Activated CD4-positive, alpha-beta T cell treated with anti-CD3 and anti-CD28 coated beads, Interleukin-2, amount 50 U/mL, for 48 hours (primary cell): Measurements from ENCODE around the gene ARHGEF16.
A peak's percentile ranks its signal among the peaks of the same experiment; 100 is the strongest.

Source experiments
- DNase-seq, 2 experiments: peaks; one replicate each; pipeline ENCODE4 v3.0.0-alpha.2; 2020

Gene ARHGEF16

DNA sequence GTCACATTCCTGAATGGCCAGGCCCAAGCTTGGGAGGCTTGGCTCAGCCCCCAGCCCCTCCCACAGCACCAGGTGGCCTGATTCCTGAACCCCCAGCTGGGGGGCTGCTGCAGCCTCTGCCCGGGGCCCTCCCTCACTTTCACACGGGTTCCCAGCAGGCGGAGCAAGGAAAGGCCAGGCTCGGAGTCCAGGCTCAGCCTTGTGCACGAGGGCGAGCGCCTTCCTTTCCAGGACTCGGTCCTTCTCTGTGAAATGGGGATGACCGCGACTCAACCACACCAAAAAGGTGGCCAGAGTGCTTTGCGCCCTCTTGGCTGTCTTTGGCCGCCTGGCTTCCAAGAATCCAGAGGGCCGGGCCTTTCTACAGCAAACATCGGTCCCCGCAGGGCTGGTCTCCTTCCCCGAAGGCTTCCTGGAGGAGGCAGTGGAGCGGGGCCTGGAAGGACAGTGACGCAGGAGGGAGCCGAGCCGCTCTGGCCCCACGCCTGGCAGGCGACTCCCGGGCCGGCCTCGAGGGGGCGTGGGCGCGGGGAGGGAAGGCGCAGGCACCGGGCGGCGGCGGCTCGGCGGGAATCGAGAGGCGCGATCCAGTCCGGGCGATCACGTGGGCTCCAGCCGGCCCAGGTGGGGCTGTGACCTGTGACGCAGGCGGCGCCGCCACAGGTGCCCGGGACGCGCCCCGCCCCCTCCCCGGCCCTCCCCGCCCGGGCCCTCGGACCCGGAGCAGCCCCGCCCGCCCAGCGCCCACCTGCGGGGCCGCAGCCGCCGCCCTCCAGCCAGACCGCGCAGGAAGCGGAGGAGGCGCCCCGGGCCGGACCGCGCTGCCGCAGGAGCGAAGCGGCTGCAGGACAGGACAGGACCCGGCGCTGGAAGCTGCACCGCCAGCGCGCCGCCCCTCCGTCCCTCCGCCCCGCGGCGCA, at the start of gene ARHGEF16:
ARHGEF16 (plus strand) TSS at position 775 of the 920 bp plus-strand sequence. CDS start 8,420 bp downstream, outside the sequence.
- peak; percentile 19 to 40 for DNase-seq

DNA sequence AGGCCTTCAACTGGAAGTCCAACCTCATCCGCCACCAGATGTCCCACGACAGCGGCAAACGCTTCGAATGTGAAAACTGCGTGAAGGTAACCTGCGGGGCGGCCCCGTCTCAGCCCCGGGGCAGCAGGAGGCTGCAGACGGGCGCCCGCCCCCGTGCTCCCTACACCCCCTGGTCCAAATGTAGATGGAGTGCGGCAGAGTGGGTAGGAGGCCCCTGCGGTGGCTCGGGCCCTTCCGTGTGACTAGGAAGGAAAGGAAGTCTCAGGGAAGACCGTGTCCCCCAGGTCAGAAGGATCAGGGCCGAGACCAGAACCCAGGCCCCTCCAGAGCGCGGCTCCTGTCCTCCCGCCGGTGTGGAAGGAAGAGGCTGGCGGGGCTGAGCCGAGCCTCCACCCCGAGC, 49.7 kb upstream of the ARHGEF16 start:
- no peak for DNase-seq

DNA sequence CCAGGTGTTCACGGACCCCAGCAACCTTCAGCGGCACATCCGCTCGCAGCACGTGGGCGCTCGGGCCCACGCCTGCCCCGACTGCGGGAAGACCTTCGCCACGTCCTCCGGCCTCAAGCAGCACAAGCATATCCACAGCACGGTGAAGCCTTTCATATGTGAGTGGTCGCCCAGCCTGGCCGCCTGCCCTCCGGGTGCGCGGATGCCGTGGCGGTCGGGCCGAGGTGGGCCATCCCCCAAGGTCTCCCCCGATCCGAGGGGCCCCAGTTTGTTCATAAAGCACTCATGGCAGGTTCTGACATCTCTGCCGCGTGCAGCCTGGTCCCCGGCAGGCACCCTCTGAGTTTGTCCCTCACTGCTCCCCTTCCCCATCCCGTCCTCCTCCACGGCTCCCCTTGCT, 49.0 kb upstream of the ARHGEF16 start:
- DNase-seq, result no peak

DNA sequence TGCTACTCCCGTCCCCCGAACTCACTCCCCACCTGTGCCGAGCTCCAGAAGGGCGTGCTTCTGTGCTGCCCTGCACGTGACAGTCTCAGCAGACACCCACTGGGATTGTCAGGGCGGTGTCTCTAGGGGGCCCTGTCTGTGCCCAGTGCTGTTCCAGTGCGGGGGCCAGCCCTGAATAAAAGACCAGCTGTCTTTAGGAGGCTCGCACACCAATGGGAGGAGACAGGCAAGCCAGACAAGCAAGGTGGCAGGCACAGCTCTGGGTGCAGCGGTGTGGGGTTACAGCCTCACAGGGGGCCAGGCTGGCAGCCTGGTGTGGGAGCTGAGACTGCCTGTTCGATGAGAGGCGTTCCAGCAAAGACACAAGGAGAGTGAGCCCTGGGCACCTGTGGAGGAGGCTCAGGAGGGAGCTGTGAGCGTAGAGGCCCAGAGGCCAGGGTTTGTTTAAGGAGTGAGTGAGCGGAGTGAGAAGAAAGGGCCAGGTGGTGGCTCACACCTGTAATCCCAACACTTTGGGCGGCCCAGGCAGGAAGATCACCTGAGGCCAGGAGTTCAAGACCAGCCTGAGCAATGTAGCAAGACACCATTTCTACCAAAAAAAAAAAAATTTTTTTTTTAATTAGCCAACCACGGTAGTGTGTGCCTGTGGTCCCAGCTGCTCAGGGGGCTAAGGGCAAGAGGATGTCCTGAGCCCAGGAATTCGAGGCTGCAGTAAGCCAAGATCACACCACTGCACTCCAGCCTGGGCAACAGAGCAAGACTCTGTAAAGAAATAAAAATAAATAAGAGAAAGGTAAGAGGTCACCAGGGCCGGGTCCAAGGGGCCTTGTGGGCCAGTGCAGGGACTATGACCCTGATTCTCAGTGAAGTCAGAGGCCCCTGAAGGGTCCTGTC, 48.2 kb upstream of the ARHGEF16 start:
- no peak for DNase-seq

DNA sequence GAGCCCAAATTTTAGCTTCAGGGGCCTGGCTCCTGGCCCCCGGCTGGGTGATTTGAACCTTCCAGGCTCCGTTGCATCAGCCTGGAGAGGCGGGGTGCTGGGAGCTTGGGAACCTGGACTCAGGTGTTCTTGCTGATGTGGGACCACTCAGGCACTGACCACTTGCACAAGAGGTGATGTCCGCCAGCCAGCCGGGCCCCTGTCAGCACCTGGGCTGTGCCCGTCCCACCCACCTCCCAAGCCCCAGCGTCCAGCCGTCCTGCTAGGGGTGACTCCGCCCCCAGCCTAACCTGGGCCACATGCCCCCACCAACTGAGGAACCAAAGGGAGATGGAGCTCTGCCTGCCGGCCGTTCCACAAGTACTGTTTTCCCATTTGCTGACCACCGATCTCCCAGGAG, 47.4 kb upstream of the ARHGEF16 start:
- DNase-seq, result no peak

DNA sequence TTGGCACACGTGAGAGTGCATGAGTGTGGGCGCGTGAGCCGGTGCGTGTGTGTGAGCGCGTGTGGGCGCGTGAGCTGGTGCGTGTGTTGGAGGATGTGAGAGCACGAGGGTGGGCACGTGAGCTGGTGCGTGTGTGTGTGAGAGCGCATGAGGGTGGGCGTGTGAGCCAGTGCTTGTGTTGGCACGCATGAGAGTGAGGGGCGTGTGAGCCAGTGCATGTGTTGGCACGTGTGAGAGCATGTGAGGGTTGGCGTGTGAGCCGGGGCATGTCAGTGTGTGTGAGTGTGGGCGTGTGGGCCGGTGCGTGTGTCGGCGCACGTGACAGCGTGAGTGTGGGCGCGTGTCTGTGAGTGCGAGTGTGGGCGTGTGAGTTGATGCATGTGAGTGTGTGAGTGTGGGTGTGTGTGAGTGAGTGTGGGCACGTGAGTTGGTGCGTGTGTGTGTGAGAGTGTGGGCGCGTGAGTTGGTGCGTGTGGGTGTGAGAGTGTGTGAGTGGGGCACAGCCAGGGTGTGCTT, 45.7 kb upstream of the ARHGEF16 start:
- DNase-seq, result no peak

DNA sequence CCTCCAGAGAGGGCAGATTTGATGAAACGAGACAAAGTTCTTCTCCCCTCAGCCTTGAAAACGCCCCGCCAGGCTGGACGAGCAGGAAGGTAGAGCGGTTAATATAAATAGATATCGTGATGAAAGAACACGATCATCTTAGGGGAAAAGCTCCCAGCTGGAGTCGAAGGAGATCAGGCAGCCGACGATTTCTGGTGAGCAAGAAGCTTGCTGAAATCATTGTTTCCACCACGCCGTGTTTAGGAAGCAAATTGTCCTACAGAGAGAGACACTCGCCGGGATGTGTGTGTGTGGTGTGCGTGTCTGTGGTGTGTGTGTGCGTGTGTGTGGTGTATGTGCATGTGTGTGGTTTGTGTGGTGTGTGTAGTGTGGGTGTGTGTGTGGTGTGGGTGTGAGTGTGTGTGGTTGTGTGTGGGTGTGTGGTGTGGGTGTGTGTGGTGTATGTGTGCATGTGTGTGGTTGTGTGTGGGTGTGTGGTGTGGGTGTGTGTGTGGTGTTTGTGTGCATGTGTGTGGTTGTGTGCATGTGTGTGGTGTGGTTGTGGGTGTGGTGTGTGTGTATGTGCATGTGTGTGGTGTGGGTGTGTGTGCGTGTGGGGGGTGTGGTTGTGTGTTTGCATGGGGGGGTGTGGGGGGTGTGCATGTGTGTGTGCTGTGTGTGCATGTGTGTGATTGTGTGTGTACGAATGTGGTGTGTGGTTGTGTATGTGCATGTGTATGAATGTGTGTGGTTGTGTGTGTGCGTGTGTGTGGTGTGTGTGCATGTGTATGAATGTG, 44.9 kb upstream of the ARHGEF16 start:
- DNase-seq, result no peak

DNA sequence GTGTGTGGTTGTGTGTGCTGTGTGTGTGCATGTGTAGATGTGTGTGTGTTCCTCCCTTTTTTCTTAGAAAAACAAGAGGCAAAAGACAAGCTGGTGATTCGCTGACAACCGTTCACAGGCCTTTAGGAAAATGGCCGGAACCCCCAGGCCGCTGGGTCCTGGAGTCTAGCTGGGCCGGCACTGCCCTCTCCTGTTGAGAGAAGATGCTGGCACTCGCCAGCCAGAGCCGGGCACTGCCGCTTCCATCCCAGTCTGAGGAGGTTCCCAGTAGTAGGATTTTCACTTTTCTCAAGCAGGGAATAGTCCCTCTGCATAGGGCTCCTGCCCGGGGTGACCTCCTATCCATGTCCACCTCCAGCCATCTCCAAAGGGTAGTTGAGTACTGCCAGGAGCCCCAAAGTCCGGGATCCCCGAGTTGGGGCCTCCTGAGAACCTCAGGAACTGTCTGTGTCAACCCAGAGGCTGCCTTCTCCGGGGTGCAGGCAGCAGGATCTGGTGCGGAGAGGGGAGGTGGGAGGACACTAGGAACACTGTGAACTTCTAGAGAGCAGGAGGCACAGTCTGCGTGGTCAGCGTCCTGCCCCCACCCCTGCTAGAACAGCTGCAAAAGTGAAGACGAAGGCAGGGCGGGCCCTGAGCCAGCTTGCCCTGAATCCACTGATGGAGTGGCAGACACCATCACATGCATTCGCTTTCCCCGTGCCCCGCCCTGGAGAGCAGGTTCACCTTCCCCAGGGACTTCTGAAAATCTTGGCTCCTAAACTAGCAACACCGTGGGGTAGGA, 44.1 kb upstream of the ARHGEF16 start:
- no peak for DNase-seq

DNA sequence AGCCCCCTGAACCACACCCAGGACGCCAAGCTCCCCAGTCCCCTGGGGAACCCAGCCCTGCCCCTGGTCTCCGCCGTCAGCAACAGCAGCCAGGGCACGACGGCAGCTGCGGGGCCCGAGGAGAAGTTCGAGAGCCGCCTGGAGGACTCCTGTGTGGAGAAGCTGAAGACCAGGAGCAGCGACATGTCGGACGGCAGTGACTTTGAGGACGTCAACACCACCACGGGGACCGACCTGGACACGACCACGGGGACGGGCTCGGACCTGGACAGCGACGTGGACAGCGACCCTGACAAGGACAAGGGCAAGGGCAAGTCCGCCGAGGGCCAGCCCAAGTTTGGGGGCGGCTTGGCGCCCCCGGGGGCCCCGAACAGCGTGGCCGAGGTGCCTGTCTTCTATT, 42.7 kb upstream of the ARHGEF16 start:
- no peak for DNase-seq

DNA sequence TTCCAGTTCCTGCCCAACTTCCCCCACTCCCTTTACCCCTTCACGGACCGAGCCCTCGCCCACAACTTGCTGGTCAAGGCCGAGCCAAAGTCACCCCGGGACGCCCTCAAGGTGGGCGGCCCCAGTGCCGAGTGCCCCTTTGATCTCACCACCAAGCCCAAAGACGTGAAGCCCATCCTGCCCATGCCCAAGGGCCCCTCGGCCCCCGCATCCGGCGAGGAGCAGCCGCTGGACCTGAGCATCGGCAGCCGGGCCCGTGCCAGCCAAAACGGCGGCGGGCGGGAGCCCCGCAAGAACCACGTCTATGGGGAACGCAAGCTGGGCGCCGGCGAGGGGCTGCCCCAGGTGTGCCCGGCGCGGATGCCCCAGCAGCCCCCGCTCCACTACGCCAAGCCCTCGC, 42.1 kb upstream of the ARHGEF16 start:
- DNase-seq, result no peak

DNA sequence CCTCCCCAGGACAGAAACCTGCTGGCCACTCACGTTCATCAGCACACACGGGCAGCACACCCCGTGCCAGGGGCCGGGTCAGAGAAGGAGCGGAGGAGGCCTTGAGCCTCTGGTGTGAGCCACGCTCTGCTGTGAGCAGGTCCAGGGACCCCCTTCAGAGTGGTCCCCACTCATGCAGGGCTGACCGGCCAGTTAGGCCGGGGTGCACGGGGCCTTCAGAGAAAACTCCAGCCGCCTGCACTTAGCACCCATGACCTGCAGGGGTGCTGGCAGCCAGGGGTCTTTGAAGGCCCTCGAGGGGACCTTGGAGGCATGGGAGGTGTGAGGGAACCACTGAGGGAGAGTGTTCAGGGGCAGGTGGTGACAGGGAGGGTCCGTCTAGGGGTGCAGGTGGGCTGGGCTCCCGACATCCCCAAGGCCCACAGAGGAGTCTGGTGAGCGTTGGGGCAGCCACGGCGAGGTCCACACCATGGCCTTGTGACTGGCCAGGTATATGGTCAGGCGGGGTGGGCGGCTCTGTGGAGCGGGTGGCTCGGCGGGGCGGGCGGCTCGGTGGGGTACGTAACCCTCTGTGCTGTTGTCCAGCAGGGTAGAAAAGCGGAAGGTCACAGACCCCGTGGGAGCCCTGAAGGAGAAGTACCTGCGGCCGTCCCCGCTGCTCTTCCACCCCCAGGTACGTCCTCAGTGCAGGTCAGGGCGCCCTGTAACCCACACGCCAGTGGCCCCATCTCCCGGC, 40.3 kb upstream of the ARHGEF16 start:
- no peak for DNase-seq

DNA sequence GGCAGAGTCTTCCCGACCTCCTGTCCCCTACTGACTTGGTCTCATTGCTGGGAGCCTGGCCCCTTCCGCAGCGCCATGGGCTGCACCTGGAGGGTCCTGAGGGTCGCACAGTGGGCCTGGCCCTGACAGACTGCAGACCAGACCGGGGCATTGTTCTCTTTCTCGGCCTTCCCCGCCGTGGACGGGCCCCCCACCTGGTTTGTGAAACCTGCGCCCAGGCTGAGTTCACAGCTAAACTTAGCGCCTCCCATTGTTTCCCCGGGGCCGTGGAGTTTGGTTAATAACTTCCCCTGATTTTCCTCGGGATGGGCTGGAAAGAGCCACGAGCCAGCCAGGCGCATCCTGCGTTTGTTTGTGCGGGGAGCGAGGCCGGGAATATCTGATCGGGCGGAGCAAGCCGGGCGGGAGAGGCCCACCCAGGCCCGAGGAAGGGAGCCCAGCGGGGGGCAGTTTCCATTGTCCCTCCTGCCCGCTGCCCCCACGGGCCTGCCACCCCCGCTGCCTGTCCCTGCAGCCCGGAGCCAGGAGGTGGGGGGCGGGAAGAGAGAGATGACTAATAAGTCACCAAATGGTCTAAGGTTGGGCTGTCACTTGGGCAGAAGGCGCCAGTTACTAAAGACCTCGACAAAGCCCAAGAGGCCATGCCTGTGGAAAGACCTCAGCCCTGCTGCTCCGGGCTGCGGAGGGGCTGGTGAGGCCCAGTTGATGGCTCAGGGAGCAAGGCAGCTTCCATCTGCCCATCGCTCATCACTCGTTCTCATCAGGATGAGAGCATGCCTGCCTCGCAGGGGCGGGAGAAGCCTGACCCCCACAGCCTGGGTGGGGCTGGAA, 39.0 kb upstream of the ARHGEF16 start:
- DNase-seq, result no peak

DNA sequence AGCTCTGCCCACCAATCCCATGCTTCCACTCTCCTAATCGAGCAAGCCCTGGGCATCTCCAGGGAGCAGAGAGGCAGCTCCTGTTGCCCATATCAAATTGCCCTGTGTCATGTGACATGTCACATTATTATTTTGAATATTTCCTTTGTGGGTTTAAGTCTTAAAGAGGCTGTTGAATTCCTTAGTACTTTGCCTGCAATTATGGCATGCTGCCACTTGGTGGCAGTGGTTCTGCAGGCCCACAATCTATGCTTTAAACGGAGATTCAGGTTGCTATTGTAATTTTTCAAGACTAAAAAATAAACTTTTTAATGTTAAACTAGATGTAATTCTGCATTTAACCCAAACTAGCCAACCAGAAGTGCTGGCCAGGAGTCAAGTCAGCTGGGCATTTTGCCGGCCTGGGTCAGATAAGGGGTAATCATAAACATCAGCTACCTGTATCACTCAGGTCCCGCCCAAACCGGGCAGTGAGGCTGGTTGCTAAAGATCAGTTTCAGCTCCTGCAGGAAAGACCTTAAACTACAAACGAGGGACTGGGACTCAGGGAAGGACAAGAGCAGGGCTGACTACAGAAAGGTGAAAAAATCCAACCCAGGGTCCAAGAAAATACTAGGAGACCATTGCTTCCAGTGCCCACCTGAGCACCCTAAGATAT, 37.3 kb upstream of the ARHGEF16 start:
- no peak for DNase-seq

DNA sequence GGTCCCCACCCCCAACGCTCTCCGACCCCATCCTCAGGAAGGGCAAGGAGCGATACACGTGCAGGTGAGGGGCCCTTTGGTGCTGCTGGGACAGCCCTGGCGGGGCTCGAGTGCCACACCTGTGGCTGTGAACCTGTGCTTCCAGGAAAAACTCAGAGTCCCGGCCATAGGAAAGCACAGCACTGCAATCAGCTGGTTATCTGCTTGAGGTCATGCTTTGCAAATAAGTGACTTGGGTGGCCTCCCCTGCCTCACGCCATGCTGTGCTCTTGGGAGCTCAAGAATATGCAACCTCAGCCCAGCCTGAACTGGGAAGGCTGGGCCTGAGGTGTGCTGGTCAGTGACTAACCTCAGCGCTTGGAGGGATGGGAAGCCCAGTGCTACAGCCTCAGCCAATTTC, 36.5 kb upstream of the ARHGEF16 start:
- no peak for DNase-seq

DNA sequence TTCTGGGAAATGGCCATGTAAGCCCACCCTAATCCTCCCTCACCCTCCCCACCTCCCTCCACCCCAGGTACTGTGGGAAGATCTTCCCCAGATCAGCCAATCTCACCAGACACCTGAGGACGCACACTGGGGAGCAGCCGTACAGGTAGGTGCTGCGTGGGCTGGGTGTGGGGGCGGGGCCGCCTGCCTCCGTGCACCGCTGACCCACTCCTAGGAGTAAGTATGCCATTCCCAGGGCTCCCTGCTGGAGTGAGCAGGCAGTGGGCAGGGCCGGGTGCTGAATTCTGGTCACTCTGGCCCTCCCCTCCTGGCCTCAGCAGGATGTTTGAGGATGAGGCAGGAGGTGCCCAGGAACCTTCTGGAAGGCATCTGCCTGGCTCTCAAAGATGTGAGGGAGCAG, 35.9 kb upstream of the ARHGEF16 start:
- DNase-seq, result no peak

DNA sequence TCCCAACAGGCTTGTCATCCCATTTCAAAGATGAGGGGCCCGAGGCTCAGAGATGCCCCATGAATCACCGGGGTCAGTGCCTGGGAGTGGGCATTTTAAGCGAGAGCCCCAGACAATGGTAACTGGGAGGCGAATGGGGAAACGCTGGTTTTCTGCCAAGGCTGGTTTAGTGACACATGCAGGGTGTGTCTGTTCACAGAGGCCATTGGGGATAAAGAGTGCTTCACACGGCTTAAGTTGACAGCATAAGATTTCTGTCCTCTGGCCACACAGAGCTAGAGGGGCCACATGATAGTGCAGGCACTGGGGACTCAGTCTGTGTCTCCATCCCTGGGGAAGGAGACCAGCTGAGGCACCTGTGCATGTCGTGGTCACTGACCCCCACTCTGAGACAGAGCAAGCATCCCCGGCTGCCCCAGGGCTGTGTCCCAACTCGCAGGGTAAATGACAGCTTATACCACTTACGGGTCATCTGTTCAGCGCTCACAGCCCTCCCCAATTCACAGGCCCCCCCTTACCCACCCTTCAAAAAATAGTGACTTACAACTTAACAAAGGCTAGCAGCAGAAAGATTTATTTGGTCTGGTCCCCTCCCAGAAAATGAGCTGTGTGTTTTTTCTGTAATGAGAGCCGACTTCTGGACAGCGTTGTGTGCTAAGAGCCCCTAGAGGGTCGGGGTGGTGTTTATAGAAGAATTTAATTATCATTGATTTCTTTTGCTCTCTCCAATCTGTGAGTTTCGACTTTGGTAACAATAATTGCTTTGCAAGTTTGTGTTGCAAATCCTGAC, 34.9 kb upstream of the ARHGEF16 start:
- DNase-seq, result no peak

DNA sequence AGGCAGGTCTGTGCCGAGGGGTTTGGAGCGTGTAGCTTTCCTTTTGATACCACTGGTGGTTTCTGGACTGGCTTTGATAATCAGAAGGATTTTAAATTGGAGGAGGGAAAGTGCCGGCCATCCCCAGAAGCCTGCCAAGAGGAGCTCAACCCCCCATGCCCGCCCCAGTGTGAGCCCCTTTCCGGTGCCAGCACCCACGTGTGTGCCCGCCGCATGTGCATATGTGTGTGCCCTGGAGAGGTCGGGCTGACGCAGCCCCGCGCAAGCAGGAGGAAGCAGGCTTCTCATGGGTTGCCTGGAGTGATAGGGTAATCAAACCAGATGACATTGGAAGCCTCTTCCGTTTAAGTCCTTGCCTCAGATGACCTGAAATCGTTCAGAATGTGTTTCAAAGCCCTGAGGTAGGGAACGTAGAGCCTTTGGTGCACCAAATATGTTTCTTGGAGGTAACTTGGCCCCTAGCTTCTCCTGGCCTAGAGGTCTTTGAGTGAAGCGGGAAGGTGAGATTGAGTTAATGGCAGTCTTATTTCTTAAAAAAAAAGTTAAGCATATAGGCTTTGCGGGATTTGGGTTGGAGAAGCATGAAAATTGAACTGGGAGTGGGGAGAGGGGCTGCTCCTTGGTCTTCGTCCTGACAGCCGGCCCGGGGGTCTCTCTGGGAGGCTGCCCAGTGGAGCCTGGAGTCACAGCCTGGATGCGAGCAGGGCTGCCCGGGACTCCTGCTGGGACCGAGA, 34.1 kb upstream of the ARHGEF16 start:
- DNase-seq, result no peak

DNA sequence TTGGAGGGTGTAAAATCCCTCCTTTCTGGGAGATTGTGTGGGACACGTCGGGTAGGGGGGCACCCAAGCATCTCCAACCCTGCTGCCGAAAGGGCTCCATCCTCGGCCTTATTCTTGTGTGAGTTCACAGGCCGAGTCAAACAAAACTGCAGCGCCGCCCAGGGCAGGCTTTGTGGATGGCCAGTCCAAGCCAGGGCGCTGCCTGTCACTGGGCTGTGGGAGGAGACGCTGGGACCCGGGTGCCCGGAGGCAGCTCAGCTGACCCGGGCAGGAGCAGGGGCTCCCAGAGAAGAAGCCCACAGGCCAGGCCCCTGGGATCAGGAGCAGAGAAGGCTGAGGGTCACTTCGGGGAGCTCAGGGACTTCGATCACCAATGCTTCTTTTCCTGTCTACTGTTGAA, 31.8 kb upstream of the ARHGEF16 start:
- DNase-seq, result no peak
